ENCODE results near the gene SLC1A2.

Gene SLC1A2

DNA sequence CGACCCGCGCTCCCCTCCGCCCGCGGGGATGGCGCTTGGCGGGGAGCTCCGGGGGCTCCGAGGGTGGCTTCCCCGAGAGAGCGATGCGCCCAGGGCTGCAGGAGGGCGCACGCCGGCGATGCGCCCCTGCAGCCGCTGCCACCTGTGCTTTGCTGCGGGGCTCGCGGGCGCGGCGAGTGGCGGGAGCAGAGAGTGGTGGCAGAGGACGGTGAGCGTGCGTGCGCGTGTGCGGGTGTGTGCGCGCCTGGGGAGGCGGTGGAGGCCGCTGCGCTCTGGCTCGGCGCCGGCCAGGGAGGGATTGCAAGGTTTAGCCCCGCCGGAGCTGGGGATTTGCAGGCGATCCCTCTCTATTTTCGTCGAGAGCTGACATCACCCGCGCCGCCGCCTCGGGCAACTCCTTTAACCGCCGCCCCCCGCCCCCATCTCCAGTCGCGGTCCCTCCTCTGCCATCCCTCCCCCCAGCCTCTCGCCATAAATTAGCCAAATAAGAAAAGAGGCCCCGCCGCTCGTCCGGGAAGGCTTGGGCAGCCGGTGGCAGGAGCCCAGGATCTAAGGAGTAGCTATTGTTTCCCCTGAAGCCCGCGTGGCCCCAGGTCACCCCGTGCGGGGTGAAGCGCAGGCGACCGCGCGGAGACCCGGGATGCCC lies at the start of gene SLC1A2:
Gene SLC1A2 (minus strand): TSS at position 375 of the 646 bp plus-strand sequence. CDS start 592 bp downstream, outside the sequence.
- DNase-seq, result peak; percentile 54

DNA sequence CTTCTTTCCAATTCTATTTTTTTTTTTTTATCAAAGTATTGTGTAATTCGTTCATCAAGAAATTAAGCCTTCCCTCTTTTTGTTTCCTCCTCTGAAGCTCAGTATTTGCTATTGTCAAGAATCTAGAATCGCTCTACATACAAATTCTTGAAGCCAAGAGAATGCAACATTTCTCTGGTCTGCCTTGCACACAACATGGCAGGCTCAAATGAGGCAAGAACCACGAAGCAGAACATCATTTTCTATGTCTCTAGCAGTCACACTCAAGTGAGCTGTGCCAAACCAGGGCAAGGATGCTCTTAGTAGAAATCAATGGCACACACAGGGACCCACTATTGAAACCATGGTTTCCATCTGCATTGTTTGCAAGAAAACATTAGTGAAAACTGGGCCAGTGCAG lies 46.7 kb upstream of the SLC1A2 start:
- no peak for DNase-seq

DNA sequence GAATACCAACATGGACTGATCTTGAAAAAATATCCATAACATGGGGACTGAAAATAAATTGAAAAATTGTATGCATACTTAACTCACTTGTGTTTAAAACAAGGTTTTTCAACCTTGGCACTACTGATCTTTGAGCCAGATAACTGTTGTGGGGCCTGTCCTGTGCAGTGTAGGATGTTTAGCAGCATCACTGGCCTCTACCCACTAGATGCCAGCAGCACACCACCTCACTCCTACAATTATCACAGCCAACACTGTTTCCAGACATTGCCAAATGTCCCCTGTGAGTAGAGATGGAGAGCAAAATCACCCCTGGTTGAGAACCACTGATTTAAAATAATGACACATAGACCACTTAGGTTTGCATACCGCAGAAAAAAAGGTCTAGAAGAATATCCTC lies 45.0 kb upstream of the SLC1A2 start:
- no peak for DNase-seq

DNA sequence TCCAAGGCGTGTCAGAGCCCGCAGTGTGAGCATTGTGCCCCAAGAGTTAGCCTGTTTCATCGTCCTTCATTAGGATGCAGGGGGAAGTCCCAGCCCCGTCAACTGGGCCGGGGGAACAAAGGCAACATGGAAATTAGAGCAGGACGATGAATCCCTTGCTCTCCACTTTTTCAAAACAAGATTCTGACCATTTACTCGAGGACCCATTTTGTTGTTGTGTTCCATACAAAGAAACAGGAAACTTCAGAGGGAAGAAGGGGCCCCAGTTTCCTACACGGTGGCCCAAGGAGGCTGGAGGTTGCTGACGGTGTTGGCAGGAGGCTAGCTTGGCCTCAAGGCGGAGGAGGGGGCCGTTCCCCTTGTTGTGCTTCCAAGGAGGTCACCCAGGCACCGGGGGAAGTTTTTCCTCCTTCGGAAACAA lies 44.0 kb upstream of the SLC1A2 start:
- no peak for DNase-seq

DNA sequence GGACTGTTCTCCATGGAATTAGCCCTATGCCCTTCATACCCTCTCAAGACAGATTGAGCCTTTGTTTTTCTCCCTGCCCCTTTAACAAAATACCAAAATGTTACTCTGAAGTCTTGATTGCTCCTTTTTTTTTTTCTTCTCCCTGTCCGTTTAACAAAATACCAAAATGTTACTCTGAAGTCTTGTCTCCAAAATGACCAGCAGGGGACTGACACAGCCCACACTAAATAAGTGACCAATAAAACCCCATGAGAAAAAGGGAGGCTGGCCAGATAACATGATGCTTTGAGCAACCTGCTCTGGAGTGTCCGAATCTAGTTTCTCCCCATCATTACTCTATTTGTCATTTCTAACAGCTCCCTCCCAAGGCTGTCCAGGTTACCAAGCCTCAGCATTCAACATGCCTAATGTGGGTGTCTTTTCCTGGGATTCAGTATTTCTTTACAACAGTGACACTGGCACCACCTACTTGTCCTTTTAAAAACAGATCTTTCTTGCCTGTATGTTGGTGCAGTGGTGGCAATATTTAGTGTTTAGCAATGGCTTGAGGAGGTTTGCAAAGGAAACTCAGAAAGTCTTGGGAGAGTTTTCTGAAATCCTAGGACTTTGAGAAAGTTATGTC lies 42.7 kb upstream of the SLC1A2 start:
- no peak for DNase-seq

DNA sequence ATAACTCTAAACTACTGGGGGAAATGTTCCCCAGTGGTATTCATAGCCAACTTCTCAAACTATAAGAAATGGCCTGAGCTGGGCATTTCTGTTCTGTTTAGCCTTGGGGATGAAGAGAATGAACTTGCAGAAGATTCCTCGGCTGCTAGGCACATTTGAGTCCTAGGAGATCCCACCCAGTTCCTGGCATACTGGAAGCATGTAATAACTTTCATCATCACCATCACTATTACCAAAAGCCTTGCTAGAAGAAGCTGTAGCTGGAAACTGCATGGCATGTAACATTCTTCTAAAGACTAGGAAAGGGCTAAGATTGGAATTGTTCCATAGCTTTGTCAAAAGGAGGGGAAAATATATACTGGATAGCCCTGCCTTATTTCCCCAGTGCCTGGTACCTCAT lies 40.1 kb upstream of the SLC1A2 start:
- DNase-seq, result no peak

DNA sequence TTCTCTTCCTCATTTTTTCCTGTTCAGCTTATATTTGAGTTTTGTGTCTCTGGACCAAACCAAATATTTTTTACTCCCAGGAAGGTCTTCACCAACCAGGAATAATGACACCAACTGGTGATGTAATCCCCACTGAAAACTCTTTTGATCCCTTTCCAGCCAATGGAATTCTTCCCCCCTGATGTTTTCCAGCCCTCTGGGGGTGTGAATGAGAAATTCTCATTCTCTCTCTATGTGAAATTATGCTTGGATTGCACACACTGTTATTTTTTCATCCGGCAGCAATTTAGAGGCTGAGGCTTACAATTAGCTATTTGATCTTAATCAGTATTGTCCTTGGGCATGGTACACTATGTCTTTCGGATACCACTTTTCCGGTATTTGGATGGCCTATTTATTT lies 39.5 kb upstream of the SLC1A2 start:
- DNase-seq, result no peak

DNA sequence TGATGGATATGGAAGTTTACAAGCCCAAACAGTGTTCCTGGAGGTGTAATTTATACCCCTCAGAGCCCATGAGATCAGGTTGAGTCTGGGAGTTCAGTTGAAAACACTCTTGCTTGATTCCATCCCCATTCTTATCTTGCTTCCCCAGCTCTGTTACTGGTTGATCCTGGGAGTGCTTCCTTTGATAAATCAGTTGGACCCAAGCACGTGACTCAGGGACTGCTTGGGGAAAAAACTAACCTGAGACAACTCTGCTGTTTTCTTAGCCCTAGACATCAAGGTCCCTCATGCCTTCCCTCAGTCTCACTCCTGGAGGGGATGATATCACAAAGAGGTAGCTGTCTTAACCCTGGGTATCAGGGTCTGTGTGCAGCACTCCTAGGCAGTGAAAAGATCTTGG lies 35.0 kb upstream of the SLC1A2 start:
- no peak for DNase-seq

DNA sequence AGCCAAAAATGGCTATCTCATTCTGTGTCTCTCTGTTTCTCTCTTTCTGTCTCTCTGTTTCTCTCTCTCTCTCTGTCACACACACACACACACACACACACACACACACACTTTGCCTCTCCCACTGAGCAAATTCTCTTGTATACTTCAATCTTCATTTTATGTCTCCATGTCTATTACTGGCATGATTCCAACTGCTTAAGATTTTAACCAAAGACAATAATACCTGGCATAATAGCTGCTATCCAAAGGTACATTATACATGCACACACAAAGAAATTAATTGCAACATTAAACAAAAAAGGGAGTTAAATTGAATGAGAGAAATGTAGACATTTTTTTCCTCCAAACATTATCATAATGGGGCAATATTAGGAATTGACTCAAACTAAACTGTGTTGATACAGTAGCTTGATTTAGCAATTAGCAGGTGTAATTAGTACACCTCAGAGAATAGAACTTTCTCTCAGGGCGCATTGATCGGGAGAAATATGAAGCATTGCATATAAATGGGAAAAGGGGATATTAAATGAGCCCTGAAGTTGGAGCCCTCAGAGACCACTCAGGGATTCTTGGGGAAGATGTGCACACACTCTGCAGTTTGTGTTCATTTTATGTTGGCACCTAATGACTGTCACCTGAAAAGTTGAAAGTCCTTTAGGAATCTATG lies 17.4 kb upstream of the SLC1A2 start:
- DNase-seq, result peak; percentile 78

DNA sequence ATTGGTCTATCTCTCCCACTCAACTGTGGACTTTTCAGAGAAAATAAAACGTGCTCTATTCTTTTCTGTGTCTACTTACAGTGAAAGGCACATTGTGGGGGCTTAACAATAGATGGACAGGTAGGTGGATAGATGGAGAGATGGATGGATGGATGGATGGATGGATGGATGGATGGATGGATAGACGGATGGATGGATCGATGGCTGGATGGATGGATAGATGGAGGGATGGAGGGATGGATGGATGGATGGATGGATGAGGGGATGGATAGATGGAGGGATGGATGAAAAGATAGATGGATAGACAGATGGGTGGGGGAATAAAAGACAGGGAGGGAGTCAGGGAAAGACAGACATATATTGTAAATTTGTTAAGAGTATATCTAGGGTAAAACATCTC lies 14.2 kb upstream of the SLC1A2 start:
- DNase-seq, result no peak

DNA sequence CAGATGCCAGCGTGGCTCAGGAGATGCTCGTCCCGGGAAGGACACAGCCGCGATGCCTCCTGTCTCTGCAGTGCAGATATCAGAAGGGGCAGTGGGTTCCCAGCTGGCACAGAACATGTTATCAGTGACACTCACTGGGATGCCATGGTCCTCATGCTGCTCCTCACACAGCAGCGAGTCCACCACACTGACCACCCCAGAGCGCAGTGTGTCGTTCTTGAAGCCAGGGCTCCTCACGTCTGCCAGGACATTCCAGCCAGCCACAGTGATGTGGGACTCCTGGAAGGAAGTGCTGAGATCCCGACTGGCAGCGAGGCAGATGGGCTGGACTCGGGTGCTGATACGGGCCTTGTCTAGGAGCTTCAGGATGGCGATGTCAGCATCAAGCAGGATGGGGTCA lies 13.1 kb upstream of the SLC1A2 start:
- no peak for DNase-seq

DNA sequence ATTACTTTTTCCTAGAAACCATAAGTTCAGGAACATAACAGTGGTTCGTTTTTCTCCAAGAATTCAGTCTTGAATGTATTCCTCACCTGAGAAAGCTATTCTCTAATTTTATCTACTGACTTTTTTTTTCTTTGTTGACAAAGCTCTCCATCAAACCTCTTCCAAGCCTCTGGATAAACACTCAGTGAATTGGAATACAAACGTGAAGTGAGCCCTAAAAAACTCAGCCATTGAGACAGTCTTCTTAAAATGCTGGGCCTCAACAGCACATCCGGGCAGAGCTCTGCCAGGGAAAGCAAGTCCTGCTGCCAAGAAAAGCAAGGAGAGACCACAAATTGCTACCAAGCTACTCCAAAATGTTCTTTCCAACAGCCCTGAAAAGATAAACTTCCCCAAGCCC lies 7.7 kb upstream of the SLC1A2 start:
- DNase-seq, result peak; percentile 81

DNA sequence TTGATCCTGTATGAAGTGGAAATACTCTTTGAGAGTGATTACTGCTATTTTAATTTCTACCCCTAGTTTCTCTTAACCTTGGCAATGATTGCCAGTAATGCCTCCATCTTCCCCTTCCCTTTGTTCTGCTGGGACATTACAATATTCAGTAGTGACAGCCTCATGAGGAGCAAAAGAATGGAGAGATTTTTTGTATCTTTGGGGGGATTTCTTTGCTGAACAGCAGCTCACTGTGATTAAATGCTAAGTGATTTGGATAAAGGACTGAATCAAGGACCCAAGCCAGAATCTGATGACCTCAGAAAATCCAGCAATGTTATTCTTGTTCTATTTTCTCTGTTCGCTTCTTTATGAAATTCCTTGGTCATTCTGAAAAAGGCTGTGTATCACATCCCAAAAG lies 7.0 kb upstream of the SLC1A2 start:
- DNase-seq, result no peak

DNA sequence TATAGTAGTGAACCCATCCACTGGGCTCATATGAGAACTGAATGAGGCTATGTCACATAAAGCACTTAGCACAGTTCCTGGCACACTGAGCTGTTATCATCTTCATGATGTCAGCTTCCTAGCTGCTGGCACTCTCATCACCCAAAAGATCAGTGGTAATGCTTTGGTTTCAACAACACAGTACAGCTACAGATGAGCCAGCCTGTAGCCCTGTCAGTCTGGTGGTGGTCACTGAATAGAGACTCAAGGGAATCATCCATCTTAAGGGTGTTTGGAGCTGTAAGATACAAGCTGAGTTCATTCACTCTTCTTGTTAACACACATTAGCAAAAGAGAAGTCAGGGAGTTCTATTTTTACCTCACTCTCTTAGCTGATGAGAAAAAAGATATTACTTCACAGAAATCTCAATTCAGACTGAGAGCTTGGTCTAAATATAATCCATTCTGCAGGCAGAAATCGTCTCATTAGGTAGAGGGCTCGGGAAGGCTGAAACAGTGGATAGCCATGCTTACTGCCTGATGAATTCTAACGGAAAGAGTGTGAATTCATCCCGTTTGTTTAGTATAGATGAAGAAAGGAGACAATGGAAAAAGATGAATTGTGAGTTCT lies 6.3 kb upstream of the SLC1A2 start:
- DNase-seq, result no peak

DNA sequence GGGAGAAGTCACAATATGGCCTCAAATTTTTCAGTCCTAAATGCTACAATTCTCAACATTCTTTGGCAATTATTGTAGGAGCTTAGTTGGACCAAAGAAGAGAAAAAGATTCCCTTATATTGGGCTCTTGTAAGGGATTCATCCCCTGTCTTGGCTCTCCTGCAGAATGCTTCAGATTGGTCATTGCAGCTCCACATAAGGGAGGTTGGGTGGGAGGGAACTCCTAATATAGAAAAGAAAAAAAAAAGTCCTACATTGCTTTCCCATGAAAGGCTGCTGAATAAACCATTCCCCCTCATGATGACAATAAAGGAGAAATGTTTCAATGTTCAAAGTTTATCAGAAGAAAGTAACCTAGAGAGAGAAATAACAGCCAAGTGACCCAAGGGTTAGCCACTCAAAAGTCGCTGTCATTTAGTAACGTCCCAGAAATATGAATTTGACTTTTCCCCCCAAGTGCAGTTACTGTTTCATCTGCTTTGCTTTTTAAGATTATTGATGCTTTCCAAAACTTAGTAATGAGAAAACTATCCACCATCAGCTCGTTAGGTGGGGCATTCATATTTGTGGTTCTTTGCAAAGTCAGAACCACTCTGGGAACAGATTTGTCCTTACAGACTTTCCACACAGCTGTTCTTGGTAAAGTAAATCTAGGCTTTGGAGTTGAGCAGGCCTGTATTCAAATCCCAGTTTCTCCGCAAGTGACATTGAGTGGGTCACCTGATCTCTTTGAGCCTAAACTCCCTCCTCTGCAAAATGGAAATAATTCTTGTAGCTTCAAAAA lies 5.0 kb upstream of the SLC1A2 start:
- DNase-seq, result no peak

DNA sequence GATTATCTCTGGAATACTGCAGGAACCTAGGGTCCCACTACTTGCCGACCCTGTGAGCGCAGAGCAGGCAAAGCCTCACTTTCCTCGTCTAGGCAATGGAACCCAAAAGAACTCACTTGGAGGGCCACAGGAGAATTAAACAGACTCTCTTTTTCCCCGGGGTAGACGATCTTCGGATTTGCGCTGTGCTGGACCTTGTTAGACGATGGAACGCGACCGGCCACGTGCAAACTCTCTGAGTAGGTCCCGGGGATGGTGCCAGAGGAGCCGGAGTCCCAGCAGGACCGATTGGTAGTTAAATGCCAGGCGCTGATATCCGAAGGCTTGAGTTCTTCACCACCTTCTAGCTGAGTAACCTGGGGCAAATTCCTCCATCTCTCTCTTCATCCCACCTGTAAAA lies 1.0 kb upstream of the SLC1A2 start:
- DNase-seq, result no peak

DNA sequence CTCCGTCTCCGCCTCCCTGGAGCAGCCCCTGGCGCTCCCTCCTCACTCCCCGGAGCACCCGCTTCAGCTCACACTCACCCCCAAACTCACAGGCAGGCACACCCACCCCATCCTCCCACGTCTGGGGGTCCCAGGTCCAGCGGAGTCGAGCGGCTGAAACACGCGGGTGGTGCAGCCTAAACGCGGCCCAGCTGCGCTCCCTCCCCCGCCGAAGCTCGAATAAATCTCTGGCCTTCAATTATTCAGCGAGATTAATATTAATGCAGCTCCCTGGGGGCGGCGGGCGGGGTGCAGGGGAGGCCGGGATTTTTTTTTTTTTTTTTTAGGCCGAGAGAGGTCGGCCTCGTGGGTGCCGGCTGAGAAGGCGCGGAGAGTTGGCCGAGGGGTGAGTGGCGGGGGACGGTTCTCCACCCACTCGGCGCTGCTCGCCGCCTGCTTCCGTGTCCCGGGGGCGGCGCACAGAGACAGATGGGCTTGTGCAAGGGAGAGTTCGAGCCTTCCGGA lies 524 bp upstream of the SLC1A2 start:
- no peak for DNase-seq

DNA sequence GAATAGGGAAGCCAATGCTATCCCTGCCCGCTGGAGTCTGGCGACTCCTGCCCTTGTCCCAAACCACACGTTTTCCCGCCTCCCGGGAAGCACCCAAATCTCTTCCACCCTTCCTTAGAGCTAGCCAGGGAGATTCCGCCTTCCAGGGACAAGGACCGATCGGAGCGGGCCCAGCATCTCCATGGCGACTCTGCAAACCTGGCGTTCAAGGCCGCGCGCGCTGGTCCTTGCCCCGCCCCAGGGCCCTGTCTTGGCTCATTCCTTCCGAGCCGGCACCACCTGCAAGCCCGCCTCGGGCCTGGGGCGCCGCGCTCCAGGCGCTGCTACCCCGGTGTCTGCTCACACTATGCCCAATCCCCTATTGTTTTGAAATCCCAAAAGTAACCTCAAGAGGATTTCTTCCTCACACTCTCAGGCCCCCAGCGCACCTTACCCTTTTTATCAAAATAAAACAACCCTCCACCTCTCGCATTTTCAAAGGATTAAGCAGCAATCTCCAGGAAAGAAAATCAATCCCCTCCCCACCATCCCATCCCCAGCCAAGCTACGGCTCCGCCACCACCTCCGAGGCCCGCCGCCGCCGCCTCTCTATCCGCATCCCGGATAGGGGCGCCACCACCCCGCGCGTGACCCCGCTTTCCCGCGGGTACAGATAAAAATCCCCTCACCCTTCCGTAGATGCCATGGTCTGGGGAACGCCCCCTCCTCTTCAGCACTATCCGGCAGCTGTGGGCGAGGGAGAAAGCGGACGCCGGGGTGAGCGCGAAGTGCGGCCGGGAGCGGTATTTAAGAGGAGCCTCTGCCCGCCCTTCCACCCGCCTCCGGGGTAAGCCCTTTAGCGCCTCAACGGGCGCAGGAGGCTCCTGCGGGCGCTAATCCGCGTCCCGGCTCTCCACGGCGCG lies 825 bp downstream of the SLC1A2 start:
- DNase-seq, result peak; percentile 54

DNA sequence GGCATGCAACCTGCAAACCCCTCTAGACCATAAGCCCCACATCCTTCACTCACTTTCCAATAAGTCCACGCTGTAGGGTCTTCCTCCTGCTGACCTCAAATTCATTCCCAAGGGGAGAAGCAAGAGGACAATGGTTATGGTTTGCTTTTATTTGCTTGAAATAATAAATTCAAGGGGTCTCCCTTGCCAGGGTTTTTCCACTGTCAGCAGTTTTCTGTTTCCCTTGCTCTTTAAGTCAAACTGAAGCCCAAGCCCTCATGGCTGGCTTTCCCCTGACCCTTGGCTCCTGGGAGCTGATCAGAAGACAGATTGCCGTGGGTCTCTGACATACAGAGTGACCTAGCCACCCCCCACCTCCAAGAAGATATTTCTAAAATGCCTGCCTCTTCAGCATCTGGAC lies 3.9 kb downstream of the SLC1A2 start:
- DNase-seq, result no peak

DNA sequence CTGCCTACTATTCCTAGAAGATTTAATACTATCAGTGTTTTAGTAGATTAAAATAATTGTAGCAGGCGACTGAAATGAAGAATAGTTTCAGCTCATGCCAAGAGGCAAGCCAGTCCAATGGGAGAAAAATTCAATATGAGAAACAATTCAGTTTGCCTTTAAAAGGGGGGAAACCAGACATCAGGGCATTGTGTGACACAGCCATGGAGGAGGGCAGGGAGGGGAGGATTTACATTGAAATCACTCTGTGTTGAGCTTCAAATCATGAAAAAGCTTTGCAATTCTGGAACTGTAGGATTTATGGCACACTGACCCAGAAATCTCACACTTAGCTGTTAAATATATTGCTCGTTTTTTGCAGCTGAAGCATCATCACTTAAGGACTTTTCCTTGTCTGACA lies 4.6 kb downstream of the SLC1A2 start:
- no peak for DNase-seq

DNA sequence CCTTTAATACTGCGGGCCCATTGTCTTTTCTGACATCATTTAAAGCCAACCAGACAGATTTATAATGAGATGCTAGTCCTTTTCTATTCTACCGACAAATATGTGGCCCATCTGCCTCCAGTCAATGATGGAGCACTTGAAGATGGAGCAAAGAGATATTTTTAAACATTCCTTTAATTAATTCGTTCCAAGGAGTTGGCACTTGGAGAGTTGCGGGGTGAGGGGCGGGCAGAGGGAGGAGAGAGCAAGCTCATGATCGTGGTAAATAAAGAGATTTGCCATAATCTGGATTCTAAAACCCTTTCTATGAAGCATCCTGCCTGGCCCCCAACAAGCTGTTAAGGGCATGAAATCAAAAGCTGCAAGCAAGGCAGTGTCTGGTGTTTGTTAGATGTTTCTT lies 5.0 kb downstream of the SLC1A2 start:
- no peak for DNase-seq

DNA sequence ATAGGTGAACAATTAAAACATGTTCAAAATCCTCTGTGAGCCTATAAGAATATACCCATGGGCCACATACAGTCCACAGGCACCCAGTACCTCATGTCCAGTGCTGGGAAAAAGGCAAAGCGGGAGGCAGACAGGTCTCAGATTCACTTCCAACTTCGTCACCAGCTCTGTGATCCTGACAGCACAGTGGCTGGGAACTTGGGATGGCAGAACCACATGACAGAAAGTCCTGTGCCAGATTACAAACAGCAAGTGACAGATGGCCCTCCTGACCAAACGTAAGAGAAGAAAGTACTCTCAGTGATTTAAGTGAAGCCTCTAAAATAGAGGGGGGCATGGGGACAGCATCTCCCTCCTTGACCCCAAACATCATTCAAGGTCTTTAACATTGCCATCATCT lies 5.8 kb downstream of the SLC1A2 start:
- DNase-seq, result no peak

All from NCI-H1105 treated with DMSO at 0.1 percent for 48 hours (cell line).